Brain pericyte (primary cell): ENCODE results near the gene PCDH15.

Experiments used
- DNase-seq: peaks from one replicate; pipeline ENCODE4 v3.0.0-alpha.2; 2012; ENCODE audit warnings: low read depth, low spot score

The PCDH15 gene

GRCh38 chr10:54130394-54130793, 670.6 kb downstream of the PCDH15 start:
- no peak for DNase-seq

- no peak for DNase-seq
Observed at GRCh38 chr10:54125098-54125747, 675.8 kb downstream of the PCDH15 start.

- no peak for DNase-seq
Observed at GRCh38 chr10:54124209-54124885, 676.7 kb downstream of the PCDH15 start.

GRCh38 chr10:54120806-54121205, 680.2 kb downstream of the PCDH15 start:
- DNase-seq, result no peak

GRCh38 chr10:54108961-54109360, 692.1 kb downstream of the PCDH15 start:
- no peak for DNase-seq

GRCh38 chr10:54096892-54097291, 704.1 kb downstream of the PCDH15 start:
- no peak for DNase-seq

GRCh38 chr10:54094321-54094720, 706.7 kb downstream of the PCDH15 start:
- no peak for DNase-seq

- no peak for DNase-seq
Observed at GRCh38 chr10:54091237-54091636, 709.8 kb downstream of the PCDH15 start.

- DNase-seq, result no peak
Observed at GRCh38 chr10:54081950-54082349, 719.1 kb downstream of the PCDH15 start.

- DNase-seq, result no peak
Observed at GRCh38 chr10:54067361-54067760, 733.7 kb downstream of the PCDH15 start.

GRCh38 chr10:54066646-54067045, 734.4 kb downstream of the PCDH15 start:
- DNase-seq, result no peak

GRCh38 chr10:54065106-54065505, 735.9 kb downstream of the PCDH15 start:
- DNase-seq, result no peak

- DNase-seq, result no peak
Observed at GRCh38 chr10:54064215-54064614, 736.8 kb downstream of the PCDH15 start.

- no peak for DNase-seq
Observed at GRCh38 chr10:54063514-54063913, 737.5 kb downstream of the PCDH15 start.

GRCh38 chr10:54060572-54060971, 740.5 kb downstream of the PCDH15 start:
- DNase-seq, result no peak

GRCh38 chr10:54057357-54057756, 743.7 kb downstream of the PCDH15 start:
- DNase-seq, result no peak

- no peak for DNase-seq
Observed at GRCh38 chr10:54026340-54026739, 774.7 kb downstream of the PCDH15 start.

GRCh38 chr10:54011117-54011516, 789.9 kb downstream of the PCDH15 start:
- no peak for DNase-seq

- no peak for DNase-seq
Observed at GRCh38 chr10:54010337-54010933, 790.6 kb downstream of the PCDH15 start.

GRCh38 chr10:54009672-54010071, 791.4 kb downstream of the PCDH15 start:
- DNase-seq, result no peak

- DNase-seq, result no peak
Observed at GRCh38 chr10:54002077-54002476, 799.0 kb downstream of the PCDH15 start.

- no peak for DNase-seq
Observed at GRCh38 chr10:53997953-53998352, 803.1 kb downstream of the PCDH15 start.

GRCh38 chr10:53990799-53991238, 810.2 kb downstream of the PCDH15 start:
- DNase-seq, result no peak
